ENCODE data around the gene COG5.

- TF ChIP-seq EZH2 (IDR thresholded peaks at IDR 0.05; ENCODE audit: low read depth, unreplicated experiment), result no peak
- TF ChIP-seq CTCF (conservative IDR thresholded peaks at IDR 0.05; ENCODE audit: low read depth in 2 of 2), result no peak
- no peak for TF ChIP-seq EZH2phosphoT487 (IDR thresholded peaks at IDR 0.05; ENCODE audit: unreplicated experiment)
- TF ChIP-seq ZNF114 (CRISPR knock-in tag; IDR thresholded peaks at IDR 0.05), result no peak
- no peak for TF ChIP-seq REST (IDR thresholded peaks at IDR 0.05; ENCODE audit: unreplicated experiment)
- TF ChIP-seq JUNB (IDR thresholded peaks at IDR 0.05; ENCODE audit: unreplicated experiment), result no peak
Measured at GRCh38 chr7:107203607-107204006, 360.1 kb downstream of the COG5 start.
